Mucosa of descending colon (tissue), 3 donors: Measurements from ENCODE around the gene LHX3. TPM values are rescaled to one million over a fixed set of nuclear protein-coding genes. Genes with fewer than 3 reads are reported as not detected.
"Not testable (repeated sequence)": the region's sequence is repeated elsewhere in the genome, so short reads cannot be mapped to it uniquely, and the experiment has no call there.

Experiments
- ATAC-seq: fragments of 200-7000 bp; cut with Tn5 transposase; one replicate; pipeline ENCODE4 v1.9.1; 2020; ENCODE audit warnings: mild to moderate bottlenecking, moderate library complexity
- DNase-seq, 3 donors: peaks; one replicate each; pipeline ENCODE4 v3.0.0-alpha.2; 2020
- H3K36me3 ChIP-seq: fragments of 200-600 bp; one replicate; pipeline ENCODE4 v1.8.0; 2021; ENCODE audit warnings: low read depth, mild to moderate bottlenecking
- H3K4me1 ChIP-seq: fragments of 200-600 bp; one replicate; pipeline ENCODE4 v1.8.0; 2021; ENCODE audit warnings: low read depth, mild to moderate bottlenecking
- H3K4me3 ChIP-seq: fragments of 200-600 bp; one replicate; pipeline ENCODE4 v1.8.0; 2021; ENCODE audit warnings: mild to moderate bottlenecking
- H3K9me3 ChIP-seq: fragments of 200-600 bp; one replicate; pipeline ENCODE4 v1.8.0; 2021; ENCODE audit warnings: mild to moderate bottlenecking
- CTCF ChIP-seq: fragments of 200-600 bp; IDR thresholded peaks from one replicate; pipeline ENCODE4 v1.8.0; 2022; ENCODE audit warnings: antibody characterized with exemption, mild to moderate bottlenecking
- intact Hi-C, 2 donors: fragments of 100-400 bp; cut with DNase I in 1 of 2; cut with micrococcal nuclease in 1 of 2; formaldehyde crosslinking; loops; one replicate each; pipeline versions ENCODE4 v1.11.0 to v1.11.1; 2022; cut with DNase I, micrococcal nuclease
- total RNA-seq, 3 donors: library from RNA; stranded (reverse); fragmentation: NEBNext Ultra II Directional in 2 of 3; extraction: Animal tissue kit (Norgen Biotek cat#: 25700) in 2 of 3; gene quantifications; one replicate each; pipeline versions ENCODE4 v1.2.1 to v1.2.4, GENCODE V29; 2021 to 2023
- donor health status: DM: no; HTN: no; CAD: no; lungs with moderate emphysema.
- donor health status: DM: no; HTN: no; CAD: no.
- donor health status: DM: no; HTN: yes; CAD: no.

The LHX3 gene
- total RNA-seq, 3 donors from 2014 or later = not detected

DNA sequence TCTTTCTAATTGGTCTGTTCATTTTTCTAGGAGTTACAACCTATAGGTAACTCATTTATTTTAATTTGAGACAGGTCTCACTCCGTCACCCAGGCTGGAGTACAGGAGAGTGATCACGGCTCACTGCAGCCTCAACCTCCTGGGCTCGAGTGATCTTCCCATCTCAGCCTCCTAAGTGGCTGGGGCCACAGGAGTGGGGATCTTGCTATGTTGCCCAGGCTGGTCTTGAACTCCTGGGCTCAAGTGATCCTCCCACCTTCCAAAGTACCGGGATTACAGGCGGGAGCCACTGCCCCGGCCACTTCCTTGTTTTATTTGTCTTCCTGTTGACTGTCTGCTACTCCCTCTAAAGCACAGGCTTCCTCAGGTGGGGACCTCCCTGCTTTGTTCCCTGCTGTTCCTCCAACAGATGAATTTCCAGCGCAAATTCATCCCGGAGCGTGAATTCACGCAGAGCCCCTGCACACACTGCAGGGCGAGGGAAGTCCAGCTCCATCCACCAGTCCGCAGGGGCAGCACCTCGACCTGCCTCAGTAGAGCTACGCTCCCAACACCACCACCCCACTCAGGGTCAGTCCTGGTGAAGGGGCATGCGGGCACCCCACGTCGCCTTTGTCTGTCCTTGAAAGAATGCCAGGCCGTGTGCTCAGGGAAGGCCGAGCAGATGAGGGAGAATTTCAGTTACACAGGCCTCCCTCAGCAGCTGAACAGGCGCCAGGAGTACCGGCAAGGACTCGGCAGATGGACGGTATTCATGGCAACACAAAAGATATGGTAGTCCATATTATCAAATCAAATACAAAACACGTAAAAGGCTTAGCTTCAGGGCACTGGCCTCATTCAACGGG lies 34.4 kb upstream of the LHX3 start:
- Histone ChIP-seq H3K4me1 (peaks cover 13% of the 10 kb centered on the region), H3K9me3 (no peaks in the 10 kb centered on the region), H3K36me3 (no peaks in the 10 kb centered on the region), H3K4me3 (no peak overlapping the region)
- DNase-seq = no peak
- ATAC-seq = peak; percentile 51
- no peak for TF ChIP-seq CTCF
- intact Hi-C loops = no loop called here

DNA sequence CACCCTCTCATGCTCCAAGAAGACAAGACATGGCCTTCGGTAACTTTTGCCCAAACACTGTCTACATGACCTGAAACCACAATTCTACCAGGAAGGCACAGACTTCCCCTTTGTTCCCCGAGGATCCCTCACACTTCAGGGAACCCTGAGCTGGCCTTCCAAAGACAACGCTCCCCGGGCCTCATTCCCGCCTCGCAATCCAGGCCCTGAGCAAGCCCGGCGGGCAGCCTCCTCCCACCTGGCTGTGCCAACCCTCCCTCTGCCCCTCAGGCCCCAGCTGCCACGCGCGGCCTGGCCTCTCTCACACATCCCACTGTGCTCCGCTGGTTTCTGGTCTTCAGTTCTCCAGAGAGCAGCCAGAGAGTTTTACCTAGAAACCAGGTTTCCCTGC lies 33.4 kb upstream of the LHX3 start:
- no peak for DNase-seq
- peaks cover 11% of the 10 kb centered on the region for H3K4me1 ChIP-seq
- intact Hi-C loops = no loop called here
- no peaks in the 10 kb centered on the region for H3K9me3 ChIP-seq
- no peak overlapping the region for H3K4me3 ChIP-seq
- no peak for ATAC-seq
- H3K36me3 ChIP-seq = no peaks in the 10 kb centered on the region
- no peak for TF ChIP-seq CTCF

DNA sequence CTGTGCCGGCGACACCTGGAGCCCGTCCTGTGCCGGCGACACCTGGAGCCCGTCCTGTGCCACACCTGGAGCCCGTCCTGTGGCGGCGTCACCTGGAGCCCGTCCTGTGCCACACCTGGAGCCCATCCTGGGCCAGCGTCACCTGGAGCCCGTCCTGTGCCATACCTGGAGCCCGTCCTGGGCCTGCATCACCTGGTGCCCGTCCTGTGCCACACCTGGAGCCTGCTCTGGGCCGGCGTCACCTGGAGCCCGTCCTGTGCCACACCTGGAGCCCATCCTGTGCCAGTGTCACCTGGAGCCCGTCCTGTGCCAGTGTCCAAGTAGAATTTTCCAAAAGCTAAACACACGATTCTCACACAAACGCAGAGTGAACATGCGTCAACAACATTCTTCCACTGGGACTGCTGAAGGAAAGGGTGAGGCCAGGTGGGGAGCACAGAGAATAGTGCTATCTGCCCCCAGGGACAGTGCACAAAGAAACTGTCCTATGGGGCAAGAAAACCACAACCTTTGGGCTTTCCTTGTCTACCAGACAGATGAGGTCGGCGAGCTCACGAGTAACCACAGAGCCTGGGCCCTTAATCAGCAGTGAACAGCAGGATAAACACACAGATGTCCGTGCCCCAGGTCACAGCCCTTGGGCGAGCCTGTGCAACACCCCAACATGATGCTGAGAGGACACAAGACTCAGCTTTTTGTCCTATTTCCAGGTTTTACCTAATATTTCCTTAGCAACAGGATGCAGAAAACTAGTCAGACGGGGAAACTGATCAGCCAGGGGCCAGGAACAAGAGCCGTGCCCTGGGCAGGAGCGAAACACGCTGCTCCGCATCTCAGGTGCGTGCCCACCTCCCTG lies 32.8 kb upstream of the LHX3 start:
- TF ChIP-seq CTCF = no peak
- Histone ChIP-seq H3K9me3 (no peaks in the 10 kb centered on the region), H3K36me3 (no peaks in the 10 kb centered on the region), H3K4me3 (no peak overlapping the region), H3K4me1 (peaks cover 11% of the 10 kb centered on the region)
- no peak for ATAC-seq
- DNase-seq = no peak
- intact Hi-C loops = no loop called here

GRCh38 chr9:136236471-136237410 lies 31.8 kb upstream of the LHX3 start:
- H3K9me3 ChIP-seq, H3K4me3 ChIP-seq, ATAC-seq, H3K36me3 ChIP-seq, intact Hi-C loops, DNase-seq: not testable (repeated sequence)
- H3K4me1 ChIP-seq = peaks cover 11% of the 10 kb centered on the region

GRCh38 chr9:136235709-136236455 lies 31.0 kb upstream of the LHX3 start:
- Histone ChIP-seq H3K36me3 (no peaks in the 10 kb centered on the region), H3K9me3 (no peaks in the 10 kb centered on the region), H3K4me3 (no peak overlapping the region), H3K4me1 (peaks cover 11% of the 10 kb centered on the region)
- ATAC-seq = no peak
- intact Hi-C loops = no loop called here
- TF ChIP-seq CTCF = no peak
- DNase-seq = no peak
